KOPT-K1 (cell line): ENCODE measurements around the gene AMBP.

Source experiments
- H3K27ac ChIP-seq: fragments of 200-600 bp; sonication (generic); 2 replicates; pipeline ENCODE4 v1.5.1; 2016; ENCODE audit warnings: antibody characterized with exemption, mild to moderate bottlenecking, low read depth, low read length; ENCODE audit not compliant: poor library complexity, severe bottlenecking
- H3K36me3 ChIP-seq: fragments of 200-600 bp; sonication (generic); 2 replicates; pipeline ENCODE4 v1.5.1; 2017; ENCODE audit warnings: antibody characterized with exemption, mild to moderate bottlenecking, low read length, moderate library complexity; ENCODE audit not compliant: insufficient read depth
- H3K9me3 ChIP-seq: fragments of 200-600 bp; sonication (generic); 2 replicates; pipeline ENCODE4 v1.5.1; 2017; ENCODE audit warnings: antibody characterized with exemption, low read length, mild to moderate bottlenecking; ENCODE audit not compliant: insufficient read depth, poor library complexity, severe bottlenecking

Gene AMBP

GRCh38 chr9:114078021-114078780, at the start of gene AMBP:
AMBP (minus strand) TSS chr9:114078300; CDS start chr9:114078209, 91 bp downstream.
- Histone ChIP-seq H3K9me3 (no peaks in the 10 kb centered on the region), H3K36me3 (no peaks in the 10 kb centered on the region), H3K27ac (no peak within 1 kb of the TSS)

- no peak overlapping the region for H3K27ac ChIP-seq
- H3K36me3 ChIP-seq: no peaks in the 10 kb centered on the region
- H3K9me3 ChIP-seq: no peaks in the 10 kb centered on the region
Observed at GRCh38 chr9:114126247-114127060, 48.4 kb upstream of the AMBP start.

GRCh38 chr9:114125476-114126013, 47.4 kb upstream of the AMBP start:
- no peaks in the 10 kb centered on the region for H3K36me3 ChIP-seq
- H3K27ac ChIP-seq: no peak overlapping the region

GRCh38 chr9:114124666-114125475, 46.8 kb upstream of the AMBP start:
- Histone ChIP-seq H3K9me3 (no peaks in the 10 kb centered on the region), H3K36me3 (no peaks in the 10 kb centered on the region), H3K27ac (no peak overlapping the region)

More at GRCh38 chr9:114125476-114126013, 47.4 kb upstream of the AMBP start:
- H3K9me3 ChIP-seq: no peaks in the 10 kb centered on the region

GRCh38 chr9:114124138-114124537, 46.0 kb upstream of the AMBP start:
- no peak overlapping the region for H3K27ac ChIP-seq
- no peaks in the 10 kb centered on the region for H3K36me3 ChIP-seq
- H3K9me3 ChIP-seq: no peaks in the 10 kb centered on the region

- no peaks in the 10 kb centered on the region for H3K36me3 ChIP-seq
- no peak overlapping the region for H3K27ac ChIP-seq
- no peaks in the 10 kb centered on the region for H3K9me3 ChIP-seq
Observed at GRCh38 chr9:114123031-114123977, 45.2 kb upstream of the AMBP start.

GRCh38 chr9:114122136-114123027, 44.3 kb upstream of the AMBP start:
- Histone ChIP-seq H3K36me3 (no peaks in the 10 kb centered on the region), H3K27ac (no peak overlapping the region), H3K9me3 (no peaks in the 10 kb centered on the region)

GRCh38 chr9:114121227-114122135, 43.4 kb upstream of the AMBP start:
- Histone ChIP-seq H3K36me3 (no peaks in the 10 kb centered on the region), H3K9me3 (no peaks in the 10 kb centered on the region), H3K27ac (no peak overlapping the region)

- Histone ChIP-seq H3K36me3 (no peaks in the 10 kb centered on the region), H3K9me3 (no peaks in the 10 kb centered on the region), H3K27ac (no peak overlapping the region)
Observed at GRCh38 chr9:114120192-114121014, 42.3 kb upstream of the AMBP start.

- H3K27ac ChIP-seq: no peak overlapping the region
- H3K36me3 ChIP-seq: no peaks in the 10 kb centered on the region
- H3K9me3 ChIP-seq: no peaks in the 10 kb centered on the region
Observed at GRCh38 chr9:114119242-114120191, 41.4 kb upstream of the AMBP start.
